ENCODE results near the gene ESX1.

ESX1 gene

GRCh38 chrX:104205548-104205947, 49.2 kb downstream of the ESX1 start:
- H3K4me2 ChIP-seq (ENCODE audit: low read depth, low read length, poor library complexity, severe bottlenecking): no peak overlapping the region
- no peaks in the 10 kb centered on the region for H4K20me1 ChIP-seq (ENCODE audit: insufficient read depth, low read length, poor library complexity, severe bottlenecking)
- H3K36me3 ChIP-seq (ENCODE audit: insufficient read depth, low read length): no peaks in the 10 kb centered on the region
- no peaks in the 10 kb centered on the region for H3K4me1 ChIP-seq (ENCODE audit: insufficient read depth, low read length, poor library complexity, severe bottlenecking)
- no peak overlapping the region for H2AFZ ChIP-seq (ENCODE audit: low read length)
- H3K27me3 ChIP-seq (ENCODE audit: insufficient read depth, low read length, poor library complexity, severe bottlenecking): no peaks in the 10 kb centered on the region
- no peak for TF ChIP-seq CTCF (conservative IDR thresholded peaks at IDR 0.05; ENCODE audit: low read length)
- TF ChIP-seq EZH2phosphoT487 (IDR thresholded peaks at IDR 0.05; ENCODE audit: borderline replicate concordance): no peak
- H3K4me3 ChIP-seq (ENCODE audit: low read length, poor library complexity, severe bottlenecking): no peak overlapping the region
- no peak overlapping the region for H3K9ac ChIP-seq (ENCODE audit: low read depth, low read length, poor library complexity, severe bottlenecking)
- no peaks in the 10 kb centered on the region for H3K79me2 ChIP-seq (ENCODE audit: insufficient read depth, low read length)
- no peaks in the 10 kb centered on the region for H3K9me2 ChIP-seq (replicated peaks; ENCODE audit: low read depth, low read length)
- H3K9me3 ChIP-seq (ENCODE audit: insufficient read depth, low read depth, low read length): no peaks in the 10 kb centered on the region
- no peaks in the 10 kb centered on the region for H3F3A ChIP-seq (ENCODE audit: low read depth)

All from Loucy (cell line).